ENCODE data around the gene GRK5.

Gene GRK5

DNA sequence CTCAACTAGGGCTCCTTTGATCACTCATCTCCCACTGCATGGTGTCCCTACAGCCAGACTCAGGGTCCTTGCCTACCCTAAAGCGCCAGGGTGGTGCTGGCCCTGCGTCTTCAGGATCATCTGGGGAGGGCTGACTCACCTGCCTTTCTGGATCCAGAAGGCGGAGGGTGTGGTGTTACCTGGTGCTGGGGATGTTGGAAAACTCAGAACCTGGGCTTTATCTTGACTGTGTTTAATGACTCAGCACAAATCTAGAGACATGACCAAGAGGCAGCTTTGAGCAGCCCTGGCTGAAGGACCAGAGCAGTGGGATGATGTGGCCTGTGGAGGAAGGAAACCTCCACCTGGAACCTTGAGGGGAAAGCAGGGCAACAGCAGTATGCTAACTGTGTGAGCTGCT lies 96.5 kb downstream of the GRK5 start:
- no peak for DNase-seq

GRCh38 chr10:119304541-119304940 lies 97.2 kb downstream of the GRK5 start:
- DNase-seq, result no peak

DNA sequence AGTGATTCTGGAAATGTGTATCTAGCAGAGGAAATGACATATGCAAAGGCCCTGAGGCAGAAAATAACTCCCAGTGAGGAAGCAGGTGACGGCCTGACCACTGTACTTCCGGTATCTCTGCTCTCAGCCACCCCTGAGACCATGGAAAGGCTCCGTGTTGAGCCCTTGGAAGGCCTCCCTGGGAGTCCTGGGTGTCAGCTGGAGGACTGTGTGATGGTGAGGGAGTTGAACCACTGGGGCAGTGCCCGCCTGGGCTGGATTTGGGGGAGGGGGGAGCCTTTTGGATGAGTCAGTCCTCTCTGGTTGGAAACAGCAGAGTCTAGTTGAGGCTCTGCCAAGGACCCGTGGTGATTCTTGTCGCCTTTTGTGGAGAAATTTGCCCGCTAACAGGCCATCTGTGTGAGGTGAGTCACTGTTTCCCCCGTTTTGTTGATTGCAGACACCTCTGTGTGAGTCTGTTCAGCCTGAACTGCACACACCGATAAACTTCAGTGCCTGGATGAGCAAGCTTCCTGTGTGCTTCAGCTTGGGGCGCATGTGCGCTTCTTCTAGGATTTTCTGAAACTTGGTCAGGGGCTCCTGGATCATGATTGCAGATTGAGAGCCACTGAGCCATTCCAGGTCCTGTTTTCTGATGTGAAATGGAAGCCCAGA lies 98.6 kb downstream of the GRK5 start:
- peak; percentile 99 for DNase-seq

DNA sequence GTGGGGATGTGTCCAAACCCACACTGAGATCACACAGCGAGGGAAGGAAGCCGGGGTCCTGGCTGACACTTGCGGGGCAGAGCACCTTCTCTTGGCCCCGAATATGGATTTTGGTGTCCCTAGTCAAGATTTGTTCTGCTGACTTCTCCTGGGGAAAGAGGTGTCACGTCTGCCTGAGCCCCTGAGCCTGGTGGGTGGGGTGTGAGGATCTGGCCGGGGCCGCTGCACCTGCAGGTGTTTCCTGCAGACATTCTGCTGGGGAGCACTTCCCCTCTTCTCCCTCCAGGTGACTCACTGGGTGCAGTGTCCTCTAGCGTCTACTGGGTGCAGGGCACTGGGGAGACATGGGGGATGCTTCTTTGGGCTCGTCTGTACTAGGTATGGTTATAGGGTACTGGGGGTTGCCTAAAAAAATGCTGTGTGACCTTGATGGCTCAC lies 99.2 kb downstream of the GRK5 start:
- no peak for DNase-seq

- peak; percentile 19 for DNase-seq
These were observed 99.6 kb downstream of the GRK5 start for GRCh38 chr10:119306986-119307392.

DNA sequence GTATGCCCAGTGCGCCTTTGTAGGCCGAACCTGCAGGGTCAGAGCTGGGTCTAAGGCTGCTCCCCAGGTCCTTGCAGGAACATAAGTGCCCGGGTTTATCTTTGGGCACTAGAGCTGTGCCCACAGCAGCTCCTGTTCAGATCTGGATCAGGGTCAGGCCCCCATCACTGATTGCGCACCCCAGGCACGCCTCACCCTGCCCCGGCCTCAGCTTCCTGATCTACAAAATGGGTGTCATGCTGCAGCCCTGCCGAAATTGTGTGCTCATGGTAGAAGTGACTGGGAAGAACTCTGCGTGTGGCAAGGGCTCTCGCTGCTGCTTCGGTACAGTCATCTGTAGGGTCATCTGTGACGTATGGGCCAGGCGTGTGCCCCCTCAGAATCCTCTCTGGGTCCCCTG lies 100.7 kb downstream of the GRK5 start:
- no peak for DNase-seq

DNA sequence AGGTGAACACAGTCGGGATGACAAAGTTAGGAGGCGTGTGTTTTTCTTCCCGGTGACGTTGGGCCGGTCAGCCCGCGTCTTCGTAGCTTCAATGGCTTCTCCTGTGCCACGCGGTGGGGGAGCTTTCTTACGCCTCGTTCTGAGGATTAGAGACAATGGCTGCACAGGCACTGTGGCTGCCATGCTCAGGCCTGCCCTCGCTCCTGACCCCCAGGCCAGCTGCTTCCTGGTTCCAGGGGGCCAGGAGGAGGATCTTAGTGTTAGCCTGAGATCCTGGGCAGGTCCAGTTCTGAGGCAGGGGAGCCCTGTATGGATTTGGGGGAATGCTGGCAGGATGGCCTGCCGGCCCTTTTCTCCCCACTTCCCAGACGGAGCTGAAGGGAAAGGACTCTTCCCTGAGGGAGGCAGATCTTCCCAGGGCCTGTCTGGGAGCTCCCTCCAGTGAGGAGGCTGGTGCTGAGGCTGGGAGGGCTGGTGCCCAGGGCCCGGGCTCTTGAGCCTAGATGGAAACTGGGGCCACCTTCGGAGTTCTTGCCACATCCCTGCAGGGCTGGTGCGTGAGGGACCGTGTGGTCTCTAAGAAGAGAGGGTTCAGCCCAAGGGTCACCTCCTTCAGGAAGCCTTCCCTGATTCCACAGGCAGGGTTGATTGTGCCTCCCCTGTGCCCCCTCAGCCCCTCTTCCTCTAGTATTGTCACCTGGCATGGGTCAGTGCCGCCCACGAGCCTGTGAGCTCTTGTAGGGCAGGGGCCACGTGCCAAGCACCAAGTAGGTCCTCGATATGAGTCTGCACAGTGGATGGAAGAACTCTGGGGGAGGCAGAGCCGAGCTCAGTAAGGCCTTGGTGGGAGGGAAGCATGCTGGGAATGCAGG lies 101.4 kb downstream of the GRK5 start:
- DNase-seq, result no peak

- no peak for DNase-seq
These were observed 102.0 kb downstream of the GRK5 start for GRCh38 chr10:119309423-119309770.

DNA sequence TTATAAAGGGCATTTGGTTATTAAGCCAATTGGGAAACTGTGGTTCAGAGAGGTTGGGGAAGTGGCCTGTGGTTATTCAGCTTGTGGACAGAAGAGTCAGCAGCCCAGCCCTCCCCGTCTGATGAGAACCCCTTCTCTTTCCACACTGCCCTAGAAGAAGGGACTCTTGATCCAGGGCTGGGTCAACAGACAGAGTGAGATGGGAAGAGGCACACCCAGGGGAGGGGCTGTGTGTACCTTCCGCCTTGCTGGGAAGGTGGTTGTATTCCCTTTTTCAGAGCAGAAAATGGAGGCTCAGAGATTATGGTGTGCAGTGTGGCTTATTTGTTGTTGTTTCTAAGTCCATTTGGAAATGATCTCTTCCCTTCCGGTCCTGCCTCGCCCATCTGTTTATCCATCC lies 103.4 kb downstream of the GRK5 start:
- no peak for DNase-seq

GRCh38 chr10:119312241-119312640 lies 104.9 kb downstream of the GRK5 start:
- DNase-seq, result no peak

DNA sequence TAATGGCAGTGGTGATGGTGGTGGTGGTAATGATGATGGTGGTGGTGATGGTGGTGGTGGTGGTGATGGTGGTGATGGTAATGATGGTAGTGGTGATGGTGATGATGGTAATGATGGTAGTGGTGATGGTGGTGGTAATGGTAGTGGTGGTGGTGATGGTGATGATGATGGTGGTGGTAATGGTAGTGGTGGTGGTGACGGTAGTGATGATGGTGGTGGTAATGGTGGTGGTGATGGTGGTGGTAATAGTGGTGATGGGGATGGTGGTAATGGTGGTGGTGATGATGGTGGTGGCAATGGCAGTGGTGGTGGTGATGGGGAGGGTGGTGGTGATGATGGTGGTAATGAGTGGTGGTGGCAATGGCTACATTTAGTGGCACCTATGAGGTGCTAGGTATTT lies 105.7 kb downstream of the GRK5 start:
- DNase-seq, result no peak

- no peak for DNase-seq
These were observed 106.3 kb downstream of the GRK5 start for GRCh38 chr10:119313644-119314043.

DNA sequence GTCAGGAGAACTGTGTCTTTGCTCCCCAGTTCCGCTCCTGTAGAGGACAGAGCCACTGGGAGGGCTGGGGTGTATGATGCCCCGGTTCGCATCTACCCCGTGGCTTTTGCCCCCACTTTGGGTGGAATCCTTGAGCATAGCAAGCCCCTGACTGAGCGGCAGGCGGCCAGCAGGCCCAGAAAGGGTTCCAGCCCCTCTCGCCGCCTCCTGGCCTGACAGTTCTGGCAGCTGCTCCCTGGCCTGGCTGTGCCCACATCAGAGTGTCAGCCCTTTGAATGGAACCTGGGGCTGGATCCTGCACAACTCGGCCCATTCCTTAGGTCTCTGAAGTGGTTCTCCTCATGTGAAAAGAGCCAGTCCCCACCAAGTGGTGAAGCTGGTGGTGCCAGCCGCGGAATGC lies 106.7 kb downstream of the GRK5 start:
- no peak for DNase-seq

DNA sequence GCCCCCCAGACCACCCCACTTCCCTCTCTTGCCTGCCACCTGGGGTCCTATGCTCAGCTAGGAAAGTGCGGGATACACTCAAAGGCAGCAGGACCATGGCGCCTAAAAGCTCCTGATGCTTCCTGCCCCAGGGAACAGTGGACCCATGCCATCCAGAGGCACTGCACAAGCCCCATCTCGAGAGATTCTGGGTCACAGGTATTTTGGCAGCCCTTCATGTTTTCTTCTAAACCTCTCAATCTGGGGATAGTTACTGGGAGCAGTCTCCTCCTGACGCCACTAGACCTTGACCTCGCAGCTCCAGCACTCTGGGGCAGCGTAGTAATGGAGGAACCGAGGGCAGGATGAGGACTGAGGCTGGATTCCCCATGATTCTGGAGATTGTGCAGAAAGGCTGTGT lies 107.1 kb downstream of the GRK5 start:
- DNase-seq, result no peak

- peak; percentile 91 for DNase-seq
These were observed 108.0 kb downstream of the GRK5 start for GRCh38 chr10:119315128-119316001.

- DNase-seq, result no peak
These were observed 108.6 kb downstream of the GRK5 start for GRCh38 chr10:119316002-119316358.

DNA sequence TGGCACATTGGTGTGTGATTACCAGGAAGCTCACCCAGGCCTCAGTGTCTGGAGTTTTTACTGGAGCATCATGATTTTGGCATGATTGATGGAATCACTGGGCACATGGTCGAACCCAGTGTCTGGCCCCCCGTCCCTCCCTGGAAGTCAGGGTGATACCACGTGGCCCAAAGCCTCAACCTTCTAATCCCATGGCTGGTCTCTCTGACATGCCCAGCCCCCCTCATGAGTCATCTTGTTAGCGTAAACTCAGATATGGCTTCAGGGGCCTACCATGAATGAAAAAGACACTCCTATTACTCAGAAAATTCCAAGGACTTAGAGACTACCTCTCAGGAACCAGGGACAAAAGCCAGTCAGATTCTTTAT lies 109.3 kb downstream of the GRK5 start:
- peak; percentile 92 for DNase-seq

GRCh38 chr10:119318411-119319160 lies 111.2 kb downstream of the GRK5 start:
- no peak for DNase-seq

GRCh38 chr10:119319161-119319919 lies 112.0 kb downstream of the GRK5 start:
- DNase-seq, result no peak

- DNase-seq, result no peak
These were observed 112.5 kb downstream of the GRK5 start for GRCh38 chr10:119319920-119320258.

DNA sequence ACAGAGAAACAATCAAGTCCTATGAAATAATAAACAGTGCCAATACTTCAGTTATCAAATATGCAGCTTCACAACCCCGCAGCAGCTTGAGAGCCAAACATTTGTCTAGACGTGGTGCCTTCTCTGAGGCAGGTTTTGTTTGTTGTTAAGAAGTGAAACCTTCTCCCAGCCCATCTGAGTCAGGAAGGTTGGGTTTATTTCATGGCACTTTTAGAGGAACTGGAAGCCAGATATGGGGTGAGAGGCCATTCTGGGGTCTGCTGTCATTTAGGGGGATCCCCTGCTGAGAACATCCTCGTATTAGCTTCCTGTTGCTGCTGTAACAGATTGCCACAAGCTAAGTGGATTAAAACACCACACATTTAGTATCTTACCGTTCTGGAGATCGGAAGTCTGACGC lies 113.6 kb downstream of the GRK5 start:
- DNase-seq, result no peak

All from fibroblast of skin of right quadriceps (primary cell).